OCI-M2 (cell line): ENCODE data around the gene C1orf21.

Experiments
- DNase-seq: peaks from one replicate; lab custom pipeline; 2025; ENCODE audit not compliant: unreplicated experiment; lab: John Stamatoyannopoulos, UW

C1orf21 gene

GRCh38 chr1:184552446-184552845 lies 165.6 kb downstream of the C1orf21 start:
- no peak for DNase-seq

- DNase-seq: no peak
Measured at GRCh38 chr1:184553845-184554244, 167.0 kb downstream of the C1orf21 start.

GRCh38 chr1:184555665-184556641 lies 169.1 kb downstream of the C1orf21 start:
- DNase-seq: no peak

- no peak for DNase-seq
Measured at GRCh38 chr1:184556665-184557064, 169.8 kb downstream of the C1orf21 start.

GRCh38 chr1:184557423-184558347 lies 170.9 kb downstream of the C1orf21 start:
- no peak for DNase-seq

GRCh38 chr1:184558691-184559090 lies 171.9 kb downstream of the C1orf21 start:
- no peak for DNase-seq

- DNase-seq: no peak
Measured at GRCh38 chr1:184559117-184559713, 172.4 kb downstream of the C1orf21 start.

GRCh38 chr1:184562806-184563205 lies 176.0 kb downstream of the C1orf21 start:
- no peak for DNase-seq

GRCh38 chr1:184563308-184563707 lies 176.5 kb downstream of the C1orf21 start:
- DNase-seq: peak; percentile 7

GRCh38 chr1:184567009-184567408 lies 180.2 kb downstream of the C1orf21 start:
- DNase-seq: no peak

- no peak for DNase-seq
Measured at GRCh38 chr1:184567637-184568036, 180.8 kb downstream of the C1orf21 start.

- no peak for DNase-seq
Measured at GRCh38 chr1:184568148-184568547, 181.3 kb downstream of the C1orf21 start.

GRCh38 chr1:184569106-184569505 lies 182.3 kb downstream of the C1orf21 start:
- DNase-seq: no peak

GRCh38 chr1:184574588-184574987 lies 187.8 kb downstream of the C1orf21 start:
- no peak for DNase-seq

- DNase-seq: no peak
Measured at GRCh38 chr1:184576822-184577221, 190.0 kb downstream of the C1orf21 start.

- no peak for DNase-seq
Measured at GRCh38 chr1:184577319-184577718, 190.5 kb downstream of the C1orf21 start.

- DNase-seq: no peak
Measured at GRCh38 chr1:184582411-184582810, 195.6 kb downstream of the C1orf21 start.

GRCh38 chr1:184583849-184584248 lies 197.0 kb downstream of the C1orf21 start:
- DNase-seq: no peak

- no peak for DNase-seq
Measured at GRCh38 chr1:184588701-184589100, 201.9 kb downstream of the C1orf21 start.

- no peak for DNase-seq
Measured at GRCh38 chr1:184590163-184590750, 203.4 kb downstream of the C1orf21 start.

GRCh38 chr1:184593597-184593996 lies 206.8 kb downstream of the C1orf21 start:
- no peak for DNase-seq
